OCI-LY7 (cell line): Measurements from ENCODE around the gene DNAJC21. TPM values are rescaled to one million over a fixed set of nuclear protein-coding genes. Genes with fewer than 3 reads are reported as not detected.

ENCODE experiments used
- BruUV-seq: library from RNA; stranded (reverse); fragments of 400-500 nt; replicated peaks from 2 replicates; lab custom pipeline; 2021; lab: Mats Ljungman, UMichigan
- CTCF ChIA-PET: fragments of 300-600 bp; sonication (Branson Sonifier 250); formaldehyde crosslinking; loops from one replicate; lab custom pipeline; 2022; ENCODE audit warnings: antibody characterized with exemption; ENCODE audit not compliant: unreplicated experiment; lab: Charles Lee
- POLR2A ChIA-PET: fragments of 300-600 bp; sonication (Branson Sonifier 250); formaldehyde crosslinking; loops from one replicate; lab custom pipeline; 2022; ENCODE audit warnings: antibody characterized with exemption; lab: Charles Lee
- DNase-seq: peaks from one replicate; pipeline ENCODE4 v3.0.0-alpha.2; 2015; ENCODE audit warnings: low spot score
- H2AFZ ChIP-seq: fragments of 200-600 bp; sonication (generic), shearing (Covaris generic); 2 replicates; pipeline ENCODE4 v1.6.1; 2014; ENCODE audit warnings: mild to moderate bottlenecking, antibody characterized with exemption, low read length, moderate library complexity
- H3K27ac ChIP-seq: fragments of 200-600 bp; sonication (generic); 2 replicates; pipeline ENCODE4 v1.5.1; 2014; ENCODE audit warnings: mixed run types, low read depth, mild to moderate bottlenecking, moderate library complexity, low read length, inconsistent platforms; ENCODE audit not compliant: poor library complexity, severe bottlenecking
- H3K36me3 ChIP-seq: fragments of 200-600 bp; sonication (generic); 2 replicates; pipeline ENCODE4 v1.6.1; 2014; ENCODE audit warnings: mild to moderate bottlenecking, antibody characterized with exemption, low read length, moderate library complexity, mixed read lengths; ENCODE audit not compliant: insufficient read depth
- H3K4me1 ChIP-seq: fragments of 200-600 bp; sonication (generic); 2 replicates; pipeline ENCODE4 v1.5.1; 2014; ENCODE audit warnings: mild to moderate bottlenecking, low read length; ENCODE audit not compliant: insufficient read depth, poor library complexity, severe bottlenecking
- H3K4me2 ChIP-seq: fragments of 200-600 bp; sonication (generic); 2 replicates; pipeline ENCODE4 v1.6.1; 2014; ENCODE audit warnings: mild to moderate bottlenecking, low read length
- H3K4me3 ChIP-seq: fragments of 200-600 bp; sonication (generic); 2 replicates; pipeline ENCODE4 v1.5.1; 2014; ENCODE audit warnings: mild to moderate bottlenecking, low read depth, low read length; ENCODE audit not compliant: poor library complexity, severe bottlenecking
- H3K79me2 ChIP-seq: fragments of 200-600 bp; sonication (generic); 2 replicates; pipeline ENCODE4 v1.6.1; 2016; ENCODE audit warnings: low read depth, mild to moderate bottlenecking, low read length, moderate library complexity, mixed read lengths; ENCODE audit not compliant: insufficient read depth
- H3K9me2 ChIP-seq: fragments of 200-600 bp; sonication (generic); 2 replicates; pipeline ENCODE4 v1.6.1; 2016; ENCODE audit warnings: mild to moderate bottlenecking, low read length, mixed read lengths; ENCODE audit not compliant: insufficient read depth
- H3K9me3 ChIP-seq: fragments of 200-600 bp; sonication (generic); 2 replicates; pipeline ENCODE4 v1.6.1; 2014; ENCODE audit warnings: mild to moderate bottlenecking, mixed run types, low read length, mixed read lengths
- H4K20me1 ChIP-seq: fragments of 200-600 bp; sonication (generic); 2 replicates; pipeline ENCODE4 v1.6.1; 2014; ENCODE audit warnings: mild to moderate bottlenecking, antibody characterized with exemption, low read length, moderate library complexity, mixed read lengths; ENCODE audit not compliant: insufficient read depth
- EZH2phosphoT487 ChIP-seq: fragments of 200-600 bp; sonication (generic); IDR thresholded peaks from 2 replicates; pipeline ENCODE4 v1.6.1; 2018; ENCODE audit warnings: low read depth, borderline replicate concordance, mild to moderate bottlenecking, mixed run types, antibody characterized with exemption, low read length, moderate library complexity, mixed read lengths
- intact Hi-C: fragments of 100-400 bp; cut with micrococcal nuclease; formaldehyde crosslinking; loops from one replicate; pipeline ENCODE4 v1.10.0; 2022; ENCODE audit not compliant: unreplicated experiment
- total RNA-seq, 2 experiments: library from RNA; depleted of rRNA in 1 of 2; stranded (reverse); fragments of >200 nt in 1 of 2; shearing (Covaris generic) in 1 of 2; gene quantifications; 2 replicates each; pipeline ENCODE4 v1.2.3, GENCODE V29; 2014 to 2022
- TF ChIP-seq, protein P1 (sequence below): fragments of 200-600 bp; sonication (generic); conservative IDR thresholded peaks from 2 replicates; pipeline ENCODE4 v1.5.1; 2014; ENCODE audit warnings: mild to moderate bottlenecking, antibody characterized with exemption, low read length, moderate library complexity, mixed read lengths

The DNAJC21 gene
- total RNA-seq, 2 experiments from 2014 or later = 29.4 to 67.6 TPM

DNA sequence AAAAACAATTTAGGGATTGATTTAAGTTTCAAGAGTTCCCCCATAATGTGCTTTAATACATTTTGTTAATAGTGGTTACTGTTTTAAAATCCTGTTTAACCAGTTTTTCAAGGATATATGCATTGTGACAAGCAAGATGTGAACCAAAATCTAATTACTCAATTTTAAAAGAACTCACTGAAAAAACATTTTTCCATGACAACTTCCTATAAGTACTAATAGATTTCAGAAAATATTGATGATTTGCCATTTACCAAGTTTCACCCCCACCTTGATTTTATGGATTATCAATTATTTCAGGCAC is 4.9 kb upstream of the DNAJC21 start:
- intact Hi-C loops = no loop called here
- ChIA-PET POLR2A (interaction anchor here (1.1 kb wide), 1 partner anchor 9 kb away, joined by 6 read pairs; the partner anchor contains the start of genes BRIX1 and RAD1), CTCF (no interaction called here)
- Histone ChIP-seq H4K20me1 (peaks cover 29% of the 10 kb centered on the region), H3K4me2 (no peak overlapping the region), H3K9me2 (no peaks in the 10 kb centered on the region), H3K36me3 (peaks cover 91% of the 10 kb centered on the region), H3K27ac (no peak overlapping the region), H2AFZ (no peak overlapping the region), H3K9me3 (no peaks in the 10 kb centered on the region), H3K4me3 (no peak overlapping the region), H3K4me1 (peaks cover 29% of the 10 kb centered on the region), H3K79me2 (peaks cover 65% of the 10 kb centered on the region)
- no peak for DNase-seq
- no peak for TF ChIP-seq EZH2phosphoT487
- TF ChIP-seq, protein P1, sequence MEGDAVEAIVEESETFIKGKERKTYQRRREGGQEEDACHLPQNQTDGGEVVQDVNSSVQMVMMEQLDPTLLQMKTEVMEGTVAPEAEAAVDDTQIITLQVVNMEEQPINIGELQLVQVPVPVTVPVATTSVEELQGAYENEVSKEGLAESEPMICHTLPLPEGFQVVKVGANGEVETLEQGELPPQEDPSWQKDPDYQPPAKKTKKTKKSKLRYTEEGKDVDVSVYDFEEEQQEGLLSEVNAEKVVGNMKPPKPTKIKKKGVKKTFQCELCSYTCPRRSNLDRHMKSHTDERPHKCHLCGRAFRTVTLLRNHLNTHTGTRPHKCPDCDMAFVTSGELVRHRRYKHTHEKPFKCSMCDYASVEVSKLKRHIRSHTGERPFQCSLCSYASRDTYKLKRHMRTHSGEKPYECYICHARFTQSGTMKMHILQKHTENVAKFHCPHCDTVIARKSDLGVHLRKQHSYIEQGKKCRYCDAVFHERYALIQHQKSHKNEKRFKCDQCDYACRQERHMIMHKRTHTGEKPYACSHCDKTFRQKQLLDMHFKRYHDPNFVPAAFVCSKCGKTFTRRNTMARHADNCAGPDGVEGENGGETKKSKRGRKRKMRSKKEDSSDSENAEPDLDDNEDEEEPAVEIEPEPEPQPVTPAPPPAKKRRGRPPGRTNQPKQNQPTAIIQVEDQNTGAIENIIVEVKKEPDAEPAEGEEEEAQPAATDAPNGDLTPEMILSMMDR = no peak
- no TSS peak for BruUV-seq

DNA sequence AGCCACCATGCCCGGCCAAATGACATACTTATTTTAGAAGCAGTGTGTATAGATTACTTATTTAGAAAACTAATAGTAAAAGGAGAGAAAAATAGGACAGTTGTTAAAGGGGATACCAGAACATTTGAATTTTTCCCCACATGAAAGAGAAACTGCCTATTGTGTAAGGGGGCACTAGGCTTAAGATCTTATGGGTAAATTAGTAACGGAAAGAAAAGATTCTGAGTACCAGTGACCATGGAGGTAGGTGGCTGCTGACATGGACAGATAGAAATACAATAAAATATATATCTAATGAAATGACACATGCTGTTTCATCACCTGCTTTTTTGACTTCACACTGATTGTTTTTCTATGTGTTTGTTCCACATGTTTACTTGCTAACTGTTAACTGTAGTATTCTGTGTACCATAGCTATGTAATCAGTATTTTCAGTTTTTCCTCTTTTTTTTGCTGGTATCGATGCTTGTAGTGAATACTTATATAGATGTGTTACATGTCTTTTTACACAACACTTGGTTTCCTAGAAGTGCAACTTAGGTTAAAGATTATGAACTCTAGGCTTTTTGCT is 3.0 kb upstream of the DNAJC21 start:
- TF ChIP-seq EZH2phosphoT487 = no peak
- TF ChIP-seq, protein P1 = no peak
- H4K20me1 ChIP-seq = peaks cover 35% of the 10 kb centered on the region
- BruUV-seq = no TSS peak
- H3K4me1 ChIP-seq = peaks cover 38% of the 10 kb centered on the region
- no peaks in the 10 kb centered on the region for H3K9me3 ChIP-seq
- no peak overlapping the region for H3K4me3 ChIP-seq
- H3K79me2 ChIP-seq = peaks cover 63% of the 10 kb centered on the region
- no peaks in the 10 kb centered on the region for H3K9me2 ChIP-seq
- POLR2A ChIA-PET = no interaction called here
- intact Hi-C loops = loop anchor here (5.0 kb wide), 1 partner anchor 1316 kb away; the partner anchor contains the start of gene NADK2
- H3K4me2 ChIP-seq = 0 out of 2 replicates have a peak overlapping the region, but pooled peaks have one; percentile 2
- H3K27ac ChIP-seq = peak overlapping the region; percentile 29
- H2AFZ ChIP-seq = no peak overlapping the region
- CTCF ChIA-PET = no interaction called here
- H3K36me3 ChIP-seq = peaks cover 71% of the 10 kb centered on the region
- DNase-seq = no peak

DNA sequence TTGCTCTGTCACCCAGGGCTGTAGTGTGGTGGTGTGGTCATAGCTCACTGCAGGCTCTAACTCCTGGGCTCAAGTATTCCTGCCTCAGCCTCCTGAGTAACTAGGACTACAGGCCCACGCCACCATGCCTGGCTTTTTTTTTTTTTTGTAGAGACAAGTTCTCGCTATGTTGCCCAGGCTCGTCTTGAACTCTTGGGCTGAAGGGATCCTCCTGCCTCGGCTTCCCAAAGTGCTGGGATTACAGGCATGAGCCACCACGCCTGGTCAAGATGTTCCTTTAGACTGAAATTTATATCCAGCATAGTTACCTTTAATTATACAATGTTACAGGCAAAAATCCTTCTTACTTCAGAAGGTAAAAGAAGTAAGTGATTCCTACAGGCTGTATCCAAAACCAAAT is 1.6 kb upstream of the DNAJC21 start:
- intact Hi-C loops = loop anchor here (5.0 kb wide), 1 partner anchor 1315 kb away; the partner anchor contains the start of gene NADK2
- Histone ChIP-seq H3K79me2 (peaks cover 61% of the 10 kb centered on the region), H2AFZ (no peak overlapping the region), H3K4me1 (peaks cover 38% of the 10 kb centered on the region), H4K20me1 (peaks cover 37% of the 10 kb centered on the region), H3K4me3 (no peak overlapping the region), H3K27ac (peak overlapping the region; percentile 28), H3K36me3 (peaks cover 66% of the 10 kb centered on the region), H3K4me2 (peak overlapping the region; percentile 71), H3K9me2 (no peaks in the 10 kb centered on the region), H3K9me3 (no peaks in the 10 kb centered on the region)
- no peak for DNase-seq
- POLR2A ChIA-PET = interaction anchor here (0.5 to 3.6 kb wide), 2 partner anchors 12 to 24 kb away, joined by 3 to 102 read pairs; partner anchors contain the start of genes BRIX1 and RAD1
- TF ChIP-seq, protein P1 = no peak
- no peak for TF ChIP-seq EZH2phosphoT487
- CTCF ChIA-PET = no interaction called here
- BruUV-seq = no TSS peak
